Naive thymus-derived CD4-positive, alpha-beta T cell (primary cell): Measurements from ENCODE around the gene MARK1. TPM values are rescaled to one million over a fixed set of nuclear protein-coding genes. Genes with fewer than 3 reads are reported as not detected.

ENCODE experiments used
- ATAC-seq: fragments of 150-1000 bp; cut with Tn5 transposase; 2 replicates; pipeline ENCODE4 v1.10.0; 2021; ENCODE audit warnings: mild to moderate bottlenecking, moderate library complexity
- CTCF ChIA-PET: fragments of 350-600 bp; sonication (Branson Sonifier 250); formaldehyde crosslinking; loops from one replicate; lab custom pipeline; 2021; ENCODE audit warnings: antibody characterized with exemption; lab: Charles Lee
- POLR2A ChIA-PET: fragments of 350-600 bp; sonication (Branson Sonifier 250); formaldehyde crosslinking; loops from one replicate; lab custom pipeline; 2021; ENCODE audit warnings: antibody characterized with exemption, inconsistent platforms; lab: Charles Lee
- DNase-seq, 9 donors: peaks; one replicate each; pipeline versions ENCODE4 v3.0.0 to v3.0.0-alpha.2; 2020 to 2022; ENCODE audit warnings: mixed read lengths in 1 of 9
- H3K27ac ChIP-seq: one replicate; pipeline ENCODE4 v1.7.0; 2013; ENCODE audit warnings: mild to moderate bottlenecking, low read depth, low read length, moderate library complexity
- H3K27me3 ChIP-seq, 2 donors: one replicate each; pipeline ENCODE4 v1.7.0; 2013; ENCODE audit warnings: low read length in 2 of 2, mild to moderate bottlenecking in 2 of 2, moderate library complexity in 2 of 2; ENCODE audit not compliant: control insufficient read depth in 2 of 2, insufficient read depth in 2 of 2
- H3K36me3 ChIP-seq, 3 experiments: 1 replicate in 2 of 3; 2 replicates in 1 of 3; pipeline ENCODE4 v1.7.0; 2013; ENCODE audit warnings: low read length in 3 of 3, mild to moderate bottlenecking in 3 of 3, moderate library complexity in 1 of 3; ENCODE audit not compliant: insufficient read depth in 3 of 3, control insufficient read depth in 2 of 3
- H3K4me1 ChIP-seq, 2 donors: one replicate each; pipeline ENCODE4 v1.7.0; 2013; ENCODE audit warnings: low read length in 2 of 2, mild to moderate bottlenecking in 2 of 2, moderate library complexity in 1 of 2; ENCODE audit not compliant: control insufficient read depth in 2 of 2, insufficient read depth in 2 of 2
- H3K4me3 ChIP-seq: 2 replicates; pipeline ENCODE4 v1.7.0; 2013; ENCODE audit warnings: mild to moderate bottlenecking, low read length
- H3K9me3 ChIP-seq, 3 experiments: 1 replicate in 2 of 3; 2 replicates in 1 of 3; pipeline ENCODE4 v1.7.0; 2013; ENCODE audit warnings: low read length in 3 of 3; ENCODE audit not compliant: control insufficient read depth in 2 of 3
- H3K27ac Mint-ChIP-seq, 9 donors: one replicate each; pipeline ENCODE4 v1.8.0; 2020 to 2022; ENCODE audit warnings: mixed read lengths in 9 of 9, mild to moderate bottlenecking in 8 of 9, moderate library complexity in 5 of 9, inconsistent platforms in 2 of 9
- H3K27me3 Mint-ChIP-seq, 5 donors: one replicate each; pipeline ENCODE4 v1.8.0; 2021 to 2022; ENCODE audit warnings: mixed read lengths in 5 of 5, mild to moderate bottlenecking in 1 of 5
- H3K36me3 Mint-ChIP-seq, 5 donors: one replicate each; pipeline ENCODE4 v1.8.0; 2020 to 2022; ENCODE audit warnings: mixed read lengths in 5 of 5, mild to moderate bottlenecking in 3 of 5, inconsistent platforms in 1 of 5
- H3K4me1 Mint-ChIP-seq, 7 donors: one replicate each; pipeline ENCODE4 v1.8.0; 2020 to 2022; ENCODE audit warnings: mixed read lengths in 7 of 7, mild to moderate bottlenecking in 3 of 7, inconsistent platforms in 1 of 7
- H3K4me3 Mint-ChIP-seq, 10 donors: one replicate each; pipeline ENCODE4 v1.8.0; 2020 to 2022; ENCODE audit warnings: mild to moderate bottlenecking in 10 of 10, mixed read lengths in 10 of 10, moderate library complexity in 6 of 10, inconsistent platforms in 2 of 10
- H3K9me3 Mint-ChIP-seq, 11 donors: one replicate each; pipeline ENCODE4 v1.8.0; 2020 to 2022; ENCODE audit warnings: mixed read lengths in 11 of 11, mild to moderate bottlenecking in 4 of 11, inconsistent platforms in 1 of 11, moderate library complexity in 1 of 11
- intact Hi-C, 2 donors: fragments of 100-400 bp; cut with micrococcal nuclease; formaldehyde crosslinking; loops; one replicate each; pipeline ENCODE4 v1.15.1; 2023
- polyA plus RNA-seq, 2 donors: library from polyadenylated mRNA; unstranded; fragments of 300-500 nt; fragmentation: Illumina TruSeq; gene quantifications; one replicate each; pipeline ENCODE4 v1.2.3, GENCODE V29; 2021
- total RNA-seq, 6 experiments: library from RNA in 5 of 6; stranded (reverse) in 5 of 6; gene quantifications; 1 replicate in 5 of 6; 2 replicates in 1 of 6; pipeline ENCODE4 v1.2.3 and lab custom pipeline; 2021 to 2026

MARK1 gene
- total and polyA plus RNA-seq, 7 experiments from 2014 or later = not detected

DNA sequence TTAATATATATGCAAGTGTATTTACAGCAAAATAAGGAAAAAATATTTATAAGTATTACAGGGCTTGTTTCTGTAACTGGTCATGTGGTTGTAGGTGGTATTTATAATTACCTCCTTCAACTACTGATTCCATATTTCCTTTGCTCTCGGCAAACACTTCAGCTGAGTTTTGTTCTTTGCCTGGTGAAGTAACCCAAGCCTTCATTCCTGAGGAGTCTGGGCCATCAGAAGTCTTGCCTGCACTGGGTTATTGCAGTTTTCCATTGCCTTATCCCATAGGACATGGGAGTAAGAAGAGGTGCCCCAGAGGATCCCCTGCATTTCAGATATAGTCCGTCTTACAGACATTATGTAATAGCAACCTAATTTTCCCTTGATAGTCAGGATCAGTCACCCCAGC, 23.8 kb downstream of the MARK1 start:
- no peaks in the 10 kb centered on the region for H3K4me1 ChIP-seq
- Mint-ChIP-seq H3K9me3 (no peaks in the 10 kb centered on the region), H3K4me1 (no peaks in the 10 kb centered on the region), H3K4me3 (no peak overlapping the region), H3K27ac (no peak overlapping the region), H3K27me3 (peaks cover 0 to 24% (median 14%) of the 10 kb centered on the region in 5 donors), H3K36me3 (no peaks in the 10 kb centered on the region)
- H3K27ac ChIP-seq = no peak overlapping the region
- no peaks in the 10 kb centered on the region for H3K36me3 ChIP-seq
- no peak for ATAC-seq
- intact Hi-C loops = no loop called here
- CTCF ChIA-PET = no interaction called here
- no peaks in the 10 kb centered on the region for H3K27me3 ChIP-seq
- H3K9me3 ChIP-seq = no peaks in the 10 kb centered on the region
- no peak for DNase-seq
- H3K4me3 ChIP-seq = no peak overlapping the region
- POLR2A ChIA-PET = no interaction called here

- no peak for DNase-seq
- peaks cover 0 to 21% (median 14%) of the 10 kb centered on the region in 5 donors for H3K27me3 Mint-ChIP-seq
- ChIA-PET POLR2A (no interaction called here), CTCF (no interaction called here)
- Histone ChIP-seq H3K27ac (no peak overlapping the region), H3K27me3 (no peaks in the 10 kb centered on the region), H3K4me1 (no peaks in the 10 kb centered on the region), H3K36me3 (no peaks in the 10 kb centered on the region), H3K4me3 (no peak overlapping the region), H3K9me3 (no peaks in the 10 kb centered on the region)
- H3K36me3 Mint-ChIP-seq = no peaks in the 10 kb centered on the region
- H3K27ac Mint-ChIP-seq = no peak overlapping the region
- H3K4me1 Mint-ChIP-seq = no peaks in the 10 kb centered on the region
- no peaks in the 10 kb centered on the region for H3K9me3 Mint-ChIP-seq
- no peak overlapping the region for H3K4me3 Mint-ChIP-seq
- no peak for ATAC-seq
- intact Hi-C loops = no loop called here
These were observed 24.8 kb downstream of the MARK1 start for GRCh38 chr1:220552672-220553260.

DNA sequence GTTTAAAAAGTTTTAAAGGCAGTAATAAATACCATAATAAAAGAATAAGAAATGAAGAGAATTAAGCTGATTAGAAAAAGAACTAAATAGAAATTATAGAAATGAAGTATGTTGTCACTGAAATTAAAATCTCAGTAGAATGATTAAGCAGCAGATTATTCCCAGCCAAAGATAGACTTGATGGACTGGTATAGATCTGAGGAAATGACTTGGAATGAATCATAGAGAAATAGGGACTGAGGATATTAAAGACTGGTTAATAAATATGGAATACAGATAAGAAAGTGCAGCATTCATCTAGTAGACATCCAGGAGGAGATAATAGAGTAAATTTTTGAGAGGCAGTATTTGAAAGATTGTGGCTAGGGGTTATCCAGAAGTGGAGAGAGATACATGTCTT, 28.7 kb downstream of the MARK1 start:
- no peak for ATAC-seq
- Histone ChIP-seq H3K27ac (no peak overlapping the region), H3K27me3 (no peaks in the 10 kb centered on the region), H3K4me1 (no peaks in the 10 kb centered on the region), H3K4me3 (no peak overlapping the region), H3K36me3 (no peaks in the 10 kb centered on the region), H3K9me3 (no peaks in the 10 kb centered on the region)
- CTCF ChIA-PET = no interaction called here
- intact Hi-C loops = no loop called here
- Mint-ChIP-seq H3K4me1 (no peaks in the 10 kb centered on the region), H3K36me3 (no peaks in the 10 kb centered on the region), H3K4me3 (no peak overlapping the region), H3K27me3 (peaks cover 0 to 19% (median 7%) of the 10 kb centered on the region in 5 donors), H3K9me3 (no peaks in the 10 kb centered on the region), H3K27ac (no peak overlapping the region)
- POLR2A ChIA-PET = no interaction called here
- no peak for DNase-seq

DNA sequence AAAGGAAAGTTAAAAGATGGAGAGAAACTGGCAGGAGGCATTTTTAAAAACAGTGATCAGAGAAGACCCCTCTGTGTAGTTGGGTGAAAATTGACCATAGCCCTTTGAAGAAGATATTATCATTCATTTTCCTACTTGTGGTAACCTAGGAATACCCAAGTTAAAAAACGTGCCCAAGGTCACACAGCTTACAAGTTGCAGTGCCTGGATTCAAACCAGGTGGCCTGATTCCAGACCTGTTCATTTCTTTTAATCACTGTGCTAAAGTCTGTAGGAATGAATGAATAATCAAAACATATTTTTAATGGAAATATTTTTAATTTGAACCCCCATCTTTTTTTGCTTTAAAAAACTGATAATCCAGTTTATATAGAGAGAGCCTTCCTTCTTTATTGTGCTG, 35.6 kb downstream of the MARK1 start:
- peaks cover 0 to 17% (median 5%) of the 10 kb centered on the region in 5 donors for H3K27me3 Mint-ChIP-seq
- ATAC-seq = no peak
- no peak overlapping the region for H3K27ac Mint-ChIP-seq
- H3K4me3 Mint-ChIP-seq = no peak overlapping the region
- Histone ChIP-seq H3K4me3 (no peak overlapping the region), H3K9me3 (no peaks in the 10 kb centered on the region), H3K27ac (no peak overlapping the region), H3K36me3 (no peaks in the 10 kb centered on the region), H3K4me1 (no peaks in the 10 kb centered on the region), H3K27me3 (no peaks in the 10 kb centered on the region)
- DNase-seq = no peak
- no peaks in the 10 kb centered on the region for H3K4me1 Mint-ChIP-seq
- ChIA-PET POLR2A (no interaction called here), CTCF (no interaction called here)
- intact Hi-C loops = no loop called here
- H3K9me3 Mint-ChIP-seq = no peaks in the 10 kb centered on the region
- no peaks in the 10 kb centered on the region for H3K36me3 Mint-ChIP-seq

GRCh38 chr1:220564216-220564615, 36.3 kb downstream of the MARK1 start:
- H3K36me3 Mint-ChIP-seq = no peaks in the 10 kb centered on the region
- ChIA-PET POLR2A (no interaction called here), CTCF (no interaction called here)
- Histone ChIP-seq H3K27me3 (no peaks in the 10 kb centered on the region), H3K4me3 (no peak overlapping the region), H3K4me1 (no peaks in the 10 kb centered on the region), H3K27ac (no peak overlapping the region), H3K9me3 (no peaks in the 10 kb centered on the region), H3K36me3 (no peaks in the 10 kb centered on the region)
- H3K4me1 Mint-ChIP-seq = no peaks in the 10 kb centered on the region
- intact Hi-C loops = no loop called here
- peaks cover 0 to 17% (median 6%) of the 10 kb centered on the region in 5 donors for H3K27me3 Mint-ChIP-seq
- no peak overlapping the region for H3K27ac Mint-ChIP-seq
- no peak for DNase-seq
- no peaks in the 10 kb centered on the region for H3K9me3 Mint-ChIP-seq
- ATAC-seq = no peak
- H3K4me3 Mint-ChIP-seq = no peak overlapping the region

DNA sequence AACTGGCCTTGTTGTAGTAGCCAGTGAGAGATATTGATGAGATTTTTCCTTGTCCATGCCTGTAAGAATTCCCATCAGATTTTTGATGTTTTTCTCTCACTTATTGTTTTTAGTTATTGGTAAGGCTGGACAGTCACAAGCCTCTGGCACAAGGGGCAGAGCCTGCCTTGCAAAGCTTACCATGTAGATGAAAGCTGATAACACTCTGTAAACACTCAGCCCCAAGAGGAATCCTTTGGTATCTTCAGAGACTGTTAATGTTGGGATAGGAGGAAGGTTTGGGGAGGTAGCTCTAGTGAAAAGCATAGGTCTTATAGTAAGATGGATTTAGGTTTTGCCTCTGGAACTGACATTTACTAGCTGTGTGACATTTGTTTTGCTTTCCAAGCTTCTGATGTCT, 37.7 kb downstream of the MARK1 start:
- no peaks in the 10 kb centered on the region for H3K4me1 ChIP-seq
- H3K27ac Mint-ChIP-seq = no peak overlapping the region

DNA sequence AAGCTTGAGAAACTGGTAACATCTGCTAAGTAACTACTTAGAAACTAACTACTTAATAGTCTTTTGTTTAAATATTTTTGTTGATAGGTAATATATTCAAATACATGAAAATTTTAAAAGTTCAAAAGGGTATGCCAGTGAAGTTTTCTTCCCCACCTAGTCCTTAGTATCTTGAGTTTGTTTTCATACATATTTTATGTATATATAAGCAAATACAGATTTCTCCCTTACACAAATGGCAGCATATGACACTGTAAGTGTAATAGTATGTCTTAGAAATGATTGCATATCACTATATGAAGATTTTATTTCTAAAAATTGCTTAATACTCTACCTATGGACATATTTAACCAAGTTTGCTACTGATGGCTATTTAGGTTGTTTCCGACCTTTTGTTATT, 38.9 kb downstream of the MARK1 start:
- no peaks in the 10 kb centered on the region for H3K9me3 ChIP-seq
- H3K27ac ChIP-seq = no peak overlapping the region
- Mint-ChIP-seq H3K36me3 (no peaks in the 10 kb centered on the region), H3K4me1 (no peaks in the 10 kb centered on the region), H3K9me3 (no peaks in the 10 kb centered on the region), H3K4me3 (no peak overlapping the region), H3K27ac (no peak overlapping the region), H3K27me3 (peaks cover 0 to 33% (median 13%) of the 10 kb centered on the region in 5 donors)
- ChIA-PET CTCF (no interaction called here), POLR2A (no interaction called here)
- no peaks in the 10 kb centered on the region for H3K36me3 ChIP-seq
- peaks cover 0 to 4% of the 10 kb centered on the region in 2 donors for H3K27me3 ChIP-seq
- H3K4me3 ChIP-seq = no peak overlapping the region
- no peak for DNase-seq
- intact Hi-C loops = no loop called here
- no peaks in the 10 kb centered on the region for H3K4me1 ChIP-seq
- ATAC-seq = no peak

More for the DNA sequence above, 37.7 kb downstream of the MARK1 start:
- Histone ChIP-seq H3K4me3 (no peak overlapping the region), H3K9me3 (no peaks in the 10 kb centered on the region), H3K36me3 (no peaks in the 10 kb centered on the region), H3K27ac (no peak overlapping the region), H3K27me3 (no peaks in the 10 kb centered on the region)
- no peak for ATAC-seq
- H3K4me1 Mint-ChIP-seq = no peaks in the 10 kb centered on the region
- H3K27me3 Mint-ChIP-seq = peaks cover 0 to 25% (median 13%) of the 10 kb centered on the region in 5 donors
- ChIA-PET POLR2A (no interaction called here), CTCF (no interaction called here)
- no peak for DNase-seq
- no peak overlapping the region for H3K4me3 Mint-ChIP-seq
- H3K9me3 Mint-ChIP-seq = no peaks in the 10 kb centered on the region
- H3K36me3 Mint-ChIP-seq = no peaks in the 10 kb centered on the region
- intact Hi-C loops = no loop called here
